ENCODE results near the gene HCRTR2.
A peak's percentile ranks its signal among the peaks of the same experiment; 100 is the strongest.
"Not testable (repeated sequence)": the region's sequence is repeated elsewhere in the genome, so short reads cannot be mapped to it uniquely, and the experiment has no call there.

HCRTR2 gene

DNA sequence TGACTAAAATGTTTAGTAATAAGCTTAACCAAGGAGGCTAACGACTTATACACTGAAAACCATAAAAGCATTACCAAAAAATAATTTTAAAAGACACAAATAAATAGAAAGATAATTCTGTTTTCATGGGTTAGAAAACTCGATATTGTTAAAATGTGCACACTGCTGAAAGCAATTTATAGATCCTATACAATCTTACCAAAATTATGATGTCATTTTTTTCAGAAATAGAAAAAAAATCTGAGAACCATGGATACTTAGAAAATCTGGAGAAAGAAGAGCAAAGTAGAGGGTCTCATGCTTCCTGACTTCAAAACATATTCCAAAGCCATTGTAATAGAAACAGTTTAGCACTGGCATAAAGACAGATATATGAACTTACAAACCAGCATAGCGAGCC lies 46.6 kb downstream of the HCRTR2 start:
- no peak for DNase-seq

DNA sequence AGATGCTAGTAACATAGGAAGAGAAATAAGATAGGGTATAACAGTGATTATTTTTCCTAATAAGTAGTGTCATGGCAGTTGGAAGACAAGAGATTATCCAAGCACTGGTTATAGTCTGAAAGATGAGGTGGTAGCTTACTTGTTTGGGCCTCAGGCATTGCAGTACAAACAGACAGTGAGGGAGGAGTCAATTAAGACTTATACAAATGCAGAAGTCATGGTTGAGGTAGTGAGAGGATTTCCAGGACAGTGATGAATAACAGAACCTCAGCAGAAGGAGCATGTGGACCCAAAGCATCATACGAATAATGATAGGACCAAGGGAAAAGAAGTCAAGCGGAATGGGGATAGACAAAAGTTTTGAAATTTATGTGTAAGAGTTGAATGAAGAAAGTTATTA lies 53.5 kb downstream of the HCRTR2 start:
- DNase-seq, result no peak

DNA sequence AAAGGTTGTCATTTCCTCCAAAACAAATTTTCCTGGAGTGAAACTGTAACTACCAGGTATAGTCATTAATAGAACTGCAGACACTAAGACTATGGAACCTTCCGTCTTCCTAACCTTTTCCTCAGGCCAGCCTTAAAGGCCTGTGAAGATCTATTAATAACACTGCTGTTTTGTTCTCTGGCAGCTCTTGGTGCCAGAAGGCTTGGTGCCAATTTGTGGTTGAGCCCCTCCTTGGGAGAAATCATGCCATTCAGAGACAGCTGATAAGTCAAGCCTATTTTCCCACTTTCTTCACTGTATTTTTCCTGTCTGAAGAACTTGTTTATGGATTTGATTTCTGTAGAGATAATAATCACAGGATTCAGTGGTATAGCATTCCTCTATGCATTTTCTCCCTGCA lies 64.8 kb downstream of the HCRTR2 start:
- DNase-seq, result peak; percentile 39

- not testable (repeated sequence) for DNase-seq
These were observed 66.8 kb downstream of the HCRTR2 start for GRCh38 chr6:55240975-55241605.

- no peak for DNase-seq
These were observed 76.1 kb downstream of the HCRTR2 start for GRCh38 chr6:55250400-55250799.

GRCh38 chr6:55255113-55255512 lies 80.8 kb downstream of the HCRTR2 start:
- no peak for DNase-seq

GRCh38 chr6:55260181-55260580 lies 85.9 kb downstream of the HCRTR2 start:
- DNase-seq, result no peak

- no peak for DNase-seq
These were observed 91.2 kb downstream of the HCRTR2 start for GRCh38 chr6:55265409-55266114.

GRCh38 chr6:55266896-55267295 lies 92.6 kb downstream of the HCRTR2 start:
- no peak for DNase-seq

DNA sequence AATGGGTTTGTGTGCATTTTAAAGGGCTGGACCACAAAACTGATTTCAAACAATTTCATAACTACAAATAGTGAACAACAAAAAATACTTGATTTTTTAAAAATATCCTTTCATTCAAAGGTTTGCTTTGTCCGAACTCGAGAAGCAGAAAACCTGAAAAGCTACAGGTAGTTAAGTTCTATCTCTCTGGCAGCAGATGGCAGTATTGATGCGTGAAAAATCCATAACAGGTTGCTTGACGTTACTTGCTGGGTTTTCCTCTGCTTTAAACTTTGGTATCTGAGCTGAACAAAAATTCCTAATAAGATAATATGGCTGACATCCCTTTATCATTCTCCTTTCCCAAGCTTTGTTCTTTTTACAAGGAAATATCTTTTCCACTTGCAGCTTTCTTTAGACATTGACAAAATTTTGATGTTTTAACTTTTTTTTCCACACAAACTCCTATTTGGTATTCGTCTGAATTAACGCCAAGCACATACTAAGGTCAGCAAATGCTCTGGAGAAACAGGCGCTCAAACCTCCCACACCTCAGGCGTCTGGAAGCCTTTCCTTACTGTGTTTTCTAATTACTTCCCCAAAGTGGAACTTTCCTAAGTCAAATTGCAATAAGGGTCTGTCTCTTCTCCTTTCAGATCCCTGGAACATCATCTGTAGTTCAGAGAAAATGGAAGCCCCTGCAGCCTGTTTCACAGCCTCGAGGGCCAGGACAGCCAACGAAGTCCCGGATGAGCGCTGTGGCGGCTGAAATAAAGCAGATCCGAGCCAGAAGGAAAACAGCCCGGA lies 102.6 kb downstream of the HCRTR2 start:
- peak; percentile 54 for DNase-seq

DNA sequence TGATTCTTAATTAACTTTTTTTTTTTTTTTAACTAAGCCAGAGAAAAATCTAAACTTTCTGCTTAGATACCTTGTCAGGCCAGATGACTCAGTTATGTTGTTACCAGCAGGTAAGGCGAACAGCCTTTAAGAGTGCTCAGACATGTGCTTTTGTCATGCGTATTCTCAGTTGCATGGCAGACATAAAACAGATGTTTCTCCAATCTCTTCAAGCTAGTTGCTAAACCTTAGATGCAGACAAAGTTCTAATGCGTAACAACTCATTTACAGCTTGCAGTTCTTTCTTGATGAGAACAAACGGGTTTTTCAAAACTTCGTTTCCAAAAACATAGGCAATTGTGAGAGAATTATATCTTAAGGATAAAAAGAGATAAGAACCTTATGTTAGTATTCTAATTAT lies 103.3 kb downstream of the HCRTR2 start:
- DNase-seq, result no peak

DNA sequence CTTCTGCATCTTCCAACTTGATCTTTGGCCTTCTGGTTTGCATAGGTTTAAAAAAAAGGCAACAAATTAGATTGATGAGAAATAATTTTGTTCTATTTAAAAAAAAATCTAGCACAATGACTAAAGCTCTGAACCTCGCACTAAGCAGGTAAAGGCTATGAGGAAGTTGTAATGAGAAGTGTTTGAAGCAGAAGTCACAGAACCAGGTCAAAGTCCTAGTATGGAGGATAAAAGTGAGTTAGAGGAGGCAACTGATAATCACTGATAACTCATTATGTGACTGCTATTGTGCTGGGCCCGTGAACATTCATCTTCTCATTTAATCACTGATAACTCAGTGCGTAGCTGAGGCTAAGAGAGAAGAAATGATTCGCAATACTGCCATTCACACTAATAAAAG lies 106.9 kb downstream of the HCRTR2 start:
- no peak for DNase-seq

GRCh38 chr6:55282115-55282514 lies 107.8 kb downstream of the HCRTR2 start:
- DNase-seq, result no peak

DNA sequence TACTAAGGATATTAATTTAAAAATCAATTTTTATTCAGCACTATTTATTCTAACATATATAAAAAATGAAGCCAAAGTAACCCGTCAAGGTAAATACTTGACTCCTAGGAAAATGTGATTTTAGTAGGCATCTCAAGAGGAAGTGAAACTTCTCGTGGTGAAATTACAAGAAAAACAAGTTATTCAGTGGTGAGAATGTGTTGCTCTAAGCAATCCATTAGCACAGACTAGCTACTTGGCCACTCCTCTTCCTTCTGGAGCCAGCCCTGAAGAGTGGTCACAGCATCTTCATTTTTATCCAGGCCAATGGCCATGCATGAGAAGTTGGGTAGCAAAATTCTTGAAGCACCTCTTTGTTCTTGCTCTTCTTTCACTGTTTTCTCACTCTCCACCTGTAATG lies 112.5 kb downstream of the HCRTR2 start:
- no peak for DNase-seq

DNA sequence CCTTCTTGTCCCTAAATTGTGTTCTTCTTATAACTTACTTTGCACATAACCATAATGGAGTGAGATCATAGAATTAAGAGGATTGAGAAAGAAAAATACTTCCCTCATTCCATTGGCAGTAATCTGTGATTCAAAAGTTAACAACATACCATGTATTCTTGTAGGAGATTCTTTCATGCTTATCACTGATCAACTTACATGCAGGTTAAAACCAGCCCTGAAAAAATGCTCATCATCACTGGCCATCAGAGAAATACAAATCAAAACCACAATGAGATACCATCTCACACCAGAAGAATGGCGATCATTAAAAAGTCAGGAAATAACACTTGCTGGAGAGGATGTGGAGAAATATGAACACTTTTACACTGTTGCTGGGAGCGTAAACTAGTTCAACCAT lies 116.4 kb downstream of the HCRTR2 start:
- DNase-seq, result no peak

GRCh38 chr6:55293116-55293515 lies 118.8 kb downstream of the HCRTR2 start:
- DNase-seq, result no peak

DNA sequence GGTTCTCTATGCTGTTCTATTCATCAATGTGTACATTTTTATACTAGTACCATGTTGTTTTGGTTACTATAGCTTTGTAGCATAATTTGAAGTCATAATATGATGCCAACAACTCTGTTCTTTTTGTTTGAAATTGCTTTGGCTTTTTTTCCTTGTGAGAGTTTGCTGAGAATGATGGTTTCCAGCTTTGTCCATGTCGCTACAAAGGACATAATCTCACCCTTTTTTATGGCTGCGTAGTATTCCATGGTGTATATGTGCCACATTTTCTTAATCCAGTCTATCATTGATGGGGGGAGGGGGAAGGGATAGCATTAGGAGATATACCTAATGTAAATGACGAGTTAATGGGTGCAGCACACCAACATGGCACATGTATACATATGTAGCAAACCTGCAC lies 122.9 kb downstream of the HCRTR2 start:
- not testable (repeated sequence) for DNase-seq

- DNase-seq, result no peak
These were observed 125.1 kb downstream of the HCRTR2 start for GRCh38 chr6:55299286-55299985.

DNA sequence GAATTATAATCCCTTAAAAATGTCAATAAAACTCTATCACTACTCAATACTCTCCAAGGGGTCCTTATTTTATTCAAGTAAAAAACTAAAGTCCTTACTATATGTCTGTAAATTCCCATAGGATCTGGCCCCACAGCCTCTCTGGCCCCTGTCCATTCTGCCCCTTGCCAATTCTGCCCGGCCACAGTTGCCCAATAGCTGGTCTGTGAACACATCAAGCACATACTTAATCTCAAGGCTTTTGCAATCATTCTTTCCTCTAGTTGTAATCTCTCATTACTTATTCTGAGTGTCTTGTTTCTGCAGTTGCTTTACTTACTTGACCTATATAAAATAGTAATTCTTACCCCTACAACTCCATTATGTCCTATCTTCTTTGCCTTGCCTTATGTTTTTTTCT lies 130.4 kb downstream of the HCRTR2 start:
- no peak for DNase-seq

GRCh38 chr6:55319961-55320695 lies 145.8 kb downstream of the HCRTR2 start:
- no peak for DNase-seq

GRCh38 chr6:55320696-55321086 lies 146.4 kb downstream of the HCRTR2 start:
- DNase-seq, result no peak

GRCh38 chr6:55327169-55327568 lies 152.9 kb downstream of the HCRTR2 start, which contains the start of gene GFRAL:
Gene GFRAL, plus strand, starts transcription at chr6:55327469. Its CDS starts 86 bp downstream, at chr6:55327555.
- DNase-seq, result no peak
